Raji (cell line): ENCODE measurements around the gene ALG13.

Experiments used
- POLR2A ChIP-seq: IDR thresholded peaks from 2 replicates; pipeline ENCODE4 v1.6.1; 2011; ENCODE audit warnings: low read depth, low read length, control low read depth; ENCODE audit not compliant: insufficient read depth

Gene ALG13

DNA sequence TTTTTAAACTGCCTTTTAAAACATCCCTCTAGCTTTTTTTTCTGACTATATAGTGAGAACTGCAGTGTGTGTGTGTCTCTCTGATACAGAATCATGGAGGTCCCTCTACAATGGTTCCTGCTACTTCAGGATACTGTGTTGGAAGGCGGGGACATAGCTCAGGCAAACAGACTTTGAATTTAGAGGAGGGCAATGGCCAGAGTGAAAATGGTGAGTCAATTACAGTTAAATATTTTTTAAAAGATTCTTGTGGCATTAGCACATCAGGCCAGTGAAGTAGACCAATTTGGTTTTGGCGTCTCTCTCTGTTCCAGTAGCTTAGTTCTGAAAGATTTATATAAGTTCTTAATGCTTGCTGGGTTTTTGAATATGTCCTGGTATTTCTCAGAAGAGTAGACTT lies 47.1 kb downstream of the ALG13 start:
- no peak for TF ChIP-seq POLR2A

DNA sequence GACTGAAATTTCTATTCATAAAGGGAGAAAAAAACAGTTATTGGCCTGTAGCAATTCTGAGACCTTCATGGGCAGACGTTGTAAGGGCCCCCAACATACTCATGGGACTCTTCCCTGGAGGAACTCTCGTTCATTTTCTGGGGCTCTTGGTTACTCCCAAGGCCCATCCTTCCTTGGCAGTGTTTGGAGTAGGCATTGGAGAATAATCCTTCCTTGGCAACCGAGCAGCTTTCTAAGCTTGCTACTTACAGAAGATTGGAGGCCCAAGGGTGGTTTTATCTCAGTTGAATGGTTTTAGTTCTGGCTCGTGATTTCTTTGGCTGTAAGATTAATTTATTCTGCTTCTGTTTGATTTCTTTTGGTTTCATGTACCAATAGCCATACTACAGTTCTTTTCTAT lies 50.4 kb downstream of the ALG13 start:
- no peak for TF ChIP-seq POLR2A

DNA sequence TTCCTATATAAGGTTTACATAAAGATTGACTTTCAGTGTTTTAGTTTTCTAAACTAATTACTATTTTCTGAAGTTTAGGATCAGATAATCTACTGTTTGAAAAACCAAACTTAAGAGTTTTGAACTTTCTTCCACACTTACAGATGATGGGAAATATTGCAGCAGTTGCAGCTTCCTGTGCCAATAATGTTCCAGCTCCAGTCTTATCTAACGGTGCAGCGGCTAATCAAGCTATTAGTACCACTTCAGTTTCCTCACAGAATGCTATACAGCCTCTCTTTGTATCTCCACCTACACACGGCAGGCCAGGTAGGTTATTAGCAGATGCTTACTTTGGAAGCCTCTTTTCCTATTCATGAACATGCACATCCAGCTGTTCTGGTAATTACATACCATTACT lies 55.6 kb downstream of the ALG13 start:
- TF ChIP-seq POLR2A: no peak

DNA sequence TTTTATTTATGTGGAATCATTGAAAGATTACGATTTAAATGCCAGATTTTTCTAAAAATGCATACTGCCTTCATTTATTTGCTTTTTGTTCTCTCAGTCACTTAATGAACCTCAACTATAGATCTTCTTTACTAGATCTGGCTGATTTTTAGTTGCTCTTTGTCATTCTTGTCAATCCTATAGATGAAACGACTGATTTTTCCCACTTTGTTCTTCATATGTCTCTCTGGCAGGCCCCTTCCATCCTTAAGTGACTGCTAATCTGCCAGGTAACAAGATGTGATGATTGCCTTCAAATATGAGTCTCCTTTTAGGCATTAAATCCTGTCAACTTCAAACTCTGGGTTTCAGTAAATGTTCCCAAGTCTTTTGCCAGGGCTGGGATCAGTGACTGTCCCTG lies 61.0 kb downstream of the ALG13 start:
- TF ChIP-seq POLR2A: no peak

DNA sequence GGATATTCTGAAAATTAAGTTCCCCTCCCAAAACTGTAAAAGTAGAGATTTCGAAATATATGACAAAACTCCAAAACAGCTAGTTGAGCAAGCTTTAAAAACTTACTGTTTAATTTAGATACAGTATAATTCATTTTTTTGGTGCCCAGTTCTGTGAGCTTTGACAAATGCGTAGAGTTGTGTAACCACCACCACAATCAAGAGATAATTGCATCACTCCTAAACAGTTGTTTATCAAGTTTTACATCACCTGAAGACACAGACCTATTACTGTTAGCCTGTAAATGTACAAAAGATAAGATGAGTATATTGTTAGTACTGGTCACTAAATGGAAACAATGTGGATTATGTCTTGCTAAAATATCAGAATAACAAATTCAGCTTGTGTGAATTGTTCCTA lies 62.3 kb downstream of the ALG13 start:
- no peak for TF ChIP-seq POLR2A

DNA sequence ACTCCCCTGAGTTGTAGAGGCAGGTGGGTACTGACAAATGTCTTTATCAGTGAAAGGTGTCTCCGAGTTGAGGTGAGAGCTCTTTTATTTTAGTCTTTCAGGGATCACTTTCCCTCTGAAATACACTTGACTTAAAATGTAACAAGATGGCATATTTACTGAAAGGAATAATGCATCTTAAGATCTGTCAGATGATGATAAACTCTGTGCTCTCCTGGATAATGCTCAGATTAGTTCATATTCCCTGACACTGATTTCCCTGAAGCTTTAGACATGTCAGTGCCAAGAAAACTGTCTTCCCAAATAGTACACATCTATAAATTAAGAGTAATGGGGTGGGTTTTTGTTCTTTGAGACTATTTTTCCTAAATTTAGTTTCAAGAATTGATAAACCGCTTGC lies 75.5 kb downstream of the ALG13 start:
- no peak for TF ChIP-seq POLR2A

DNA sequence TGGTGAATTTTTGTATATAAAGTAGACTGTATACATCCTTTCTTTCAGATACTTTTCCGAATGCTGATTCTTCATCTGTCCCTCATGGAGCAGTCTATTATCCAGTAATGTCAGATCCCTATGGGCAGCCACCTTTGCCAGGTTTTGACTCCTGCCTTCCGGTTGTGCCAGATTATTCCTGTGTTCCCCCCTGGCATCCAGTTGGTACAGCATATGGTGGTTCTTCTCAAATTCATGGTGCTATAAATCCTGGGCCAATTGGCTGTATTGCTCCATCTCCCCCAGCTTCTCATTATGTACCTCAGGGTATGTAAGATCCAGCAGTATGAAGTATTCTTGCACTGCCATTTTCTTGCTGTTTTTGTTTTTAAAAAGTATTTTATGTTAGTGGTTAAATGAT lies 78.7 kb downstream of the ALG13 start:
- no peak for TF ChIP-seq POLR2A

DNA sequence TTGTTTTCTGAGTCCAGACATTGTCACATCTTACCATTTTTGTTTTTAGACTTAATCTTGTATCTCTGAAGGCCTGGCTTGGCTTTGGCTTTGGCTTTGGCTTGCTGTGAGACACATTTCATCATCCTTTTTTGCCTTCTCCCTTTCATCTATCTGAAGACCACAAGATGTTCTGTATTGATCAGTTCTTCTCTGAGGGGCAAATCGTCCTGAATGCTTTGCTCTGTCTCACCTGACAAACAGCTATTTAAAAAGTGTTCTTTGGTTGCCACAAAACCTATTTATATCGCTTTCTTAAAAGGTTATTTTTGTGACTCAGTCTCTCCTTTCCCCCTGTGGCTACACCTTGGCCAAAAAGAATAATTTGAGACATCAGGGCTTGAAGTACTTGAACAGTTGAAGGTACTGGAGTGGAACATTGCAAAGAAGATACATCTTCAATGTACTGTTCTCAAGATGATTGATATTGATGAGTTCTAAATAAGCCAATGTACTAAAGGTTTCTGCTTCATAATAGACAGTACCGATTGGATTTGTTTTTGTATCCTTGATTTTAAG lies 80.7 kb downstream of the ALG13 start:
- TF ChIP-seq POLR2A: no peak

DNA sequence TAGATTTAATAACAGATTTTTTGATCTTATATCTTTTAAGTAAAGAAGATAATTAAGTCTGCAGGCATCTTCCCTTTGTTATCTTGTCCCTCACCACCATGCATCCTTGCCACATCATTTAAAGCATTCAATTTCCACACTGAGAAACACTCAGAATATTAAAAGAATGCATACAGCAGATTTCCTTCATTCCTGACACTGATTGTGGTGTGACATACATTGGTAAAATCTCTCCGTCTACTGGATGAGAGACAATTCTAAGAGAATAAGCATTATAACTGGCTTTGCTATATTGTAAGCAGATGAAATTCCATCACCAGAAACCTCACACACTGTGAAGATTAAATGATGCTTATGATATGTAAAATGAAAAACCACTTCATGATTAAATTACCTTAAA lies 97.6 kb downstream of the ALG13 start:
- no peak for TF ChIP-seq POLR2A

DNA sequence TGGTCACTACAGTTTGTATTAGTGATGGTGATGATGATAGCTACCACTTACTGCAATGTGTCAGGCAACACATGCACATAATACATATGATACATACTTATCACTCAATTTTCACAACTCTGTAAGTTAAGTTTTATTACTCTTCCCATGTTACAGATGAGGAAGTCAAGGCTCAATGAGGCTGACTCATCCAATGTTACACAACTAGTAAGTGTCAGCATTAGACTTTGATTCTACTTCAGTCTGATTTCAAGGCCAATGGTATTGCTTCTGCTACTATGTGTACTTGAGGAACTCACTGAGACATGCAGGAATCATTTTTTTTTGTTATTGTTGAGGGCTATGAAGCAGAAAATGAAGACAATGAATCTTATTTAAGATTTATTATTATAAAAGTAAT lies 98.6 kb downstream of the ALG13 start:
- TF ChIP-seq POLR2A: no peak

DNA sequence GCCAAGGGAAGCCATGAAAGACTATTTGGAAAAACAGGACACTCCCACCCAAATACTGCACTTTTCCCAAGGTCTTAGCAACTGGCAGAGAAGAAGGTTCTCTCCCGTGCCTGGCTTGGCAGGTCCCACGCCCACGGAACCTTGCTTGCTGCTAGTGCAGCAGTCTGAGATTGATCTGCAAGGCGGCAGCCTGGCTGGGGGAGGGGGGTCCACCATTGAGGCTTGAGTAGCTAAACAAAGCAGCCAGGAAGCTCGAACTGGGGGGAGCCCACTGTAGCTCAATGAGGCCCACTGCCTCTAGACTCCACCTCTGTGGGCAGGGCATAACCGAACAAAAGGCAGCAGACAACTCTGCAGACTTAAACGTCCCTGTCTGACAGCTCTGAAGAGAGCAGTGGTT lies 103.7 kb downstream of the ALG13 start:
- TF ChIP-seq POLR2A: no peak
